Osteocyte (in vitro differentiated cells): ENCODE data around the gene LRRC1. TPM values are rescaled to one million over a fixed set of nuclear protein-coding genes. Genes with fewer than 3 reads are reported as not detected.
A peak's percentile ranks its signal among the peaks of the same experiment; 100 is the strongest.

Source experiments
- DNase-seq: peaks from one replicate; pipeline ENCODE4 v3.0.0; 2021; ENCODE audit warnings: mixed read lengths; ENCODE audit not compliant: unreplicated experiment; ENCODE audit errors: extremely low spot score
- H3K27ac Mint-ChIP-seq: one replicate; pipeline ENCODE4 v1.8.0; 2021; ENCODE audit warnings: mild to moderate bottlenecking, mixed read lengths; ENCODE audit not compliant: unreplicated experiment
- H3K27me3 Mint-ChIP-seq: one replicate; pipeline ENCODE4 v1.8.0; 2021; ENCODE audit warnings: mixed read lengths; ENCODE audit not compliant: unreplicated experiment
- H3K36me3 Mint-ChIP-seq: one replicate; pipeline ENCODE4 v1.8.0; 2021; ENCODE audit warnings: mixed read lengths; ENCODE audit not compliant: unreplicated experiment
- H3K4me1 Mint-ChIP-seq: one replicate; pipeline ENCODE4 v1.8.0; 2021; ENCODE audit warnings: mixed read lengths; ENCODE audit not compliant: unreplicated experiment
- H3K4me3 Mint-ChIP-seq: one replicate; pipeline ENCODE4 v1.8.0; 2021; ENCODE audit warnings: mild to moderate bottlenecking, moderate library complexity, mixed read lengths; ENCODE audit not compliant: unreplicated experiment
- H3K9me3 Mint-ChIP-seq: one replicate; pipeline ENCODE4 v1.8.0; 2021; ENCODE audit warnings: mixed read lengths; ENCODE audit not compliant: unreplicated experiment
- total RNA-seq: library from RNA; stranded (reverse); gene quantifications from 2 replicates; pipeline ENCODE4 v1.2.1, GENCODE V29; 2021
- TF ChIP-seq, protein P1 (sequence below): fragments of 200-600 bp; sonication (generic); IDR thresholded peaks from 2 replicates; pipeline ENCODE4 v1.5.0; 2021; ENCODE audit warnings: antibody characterized with exemption, mild to moderate bottlenecking, moderate library complexity

The LRRC1 gene
- total RNA-seq, 1 donor from 2014 or later, result 7.4 TPM

DNA sequence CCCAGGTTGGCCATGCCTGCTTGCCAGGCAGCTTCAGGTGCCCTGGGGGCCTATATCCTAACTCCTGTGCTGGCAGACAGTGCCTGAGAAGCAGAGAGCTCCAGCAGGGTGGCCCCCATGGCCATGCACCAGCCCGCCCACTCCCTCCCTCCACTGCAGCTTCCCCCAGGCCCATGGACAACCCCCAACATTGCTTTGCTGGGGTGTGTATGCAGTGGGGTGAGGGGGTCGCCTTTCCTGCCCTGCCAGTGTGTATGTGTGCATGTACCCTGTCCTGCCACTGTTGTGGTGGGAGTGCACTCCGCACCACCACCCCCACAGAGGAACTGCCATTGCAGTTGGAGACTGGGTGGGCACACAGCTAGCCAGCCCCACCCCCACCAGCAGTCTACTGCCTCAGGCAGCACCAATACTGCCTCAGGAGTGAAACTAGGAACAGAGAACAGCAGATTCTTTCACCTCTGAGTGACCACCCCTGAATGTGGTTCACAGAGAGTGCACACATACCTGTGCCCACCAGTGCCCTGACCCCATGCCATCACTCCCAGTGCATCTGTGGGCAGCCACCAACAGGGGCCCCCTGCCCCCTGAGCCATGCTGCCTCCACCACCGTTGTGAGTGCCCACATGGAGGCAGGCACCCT lies 151.1 kb downstream of the LRRC1 start:
- peaks cover 29% of the 10 kb centered on the region for H3K9me3 Mint-ChIP-seq
- peaks cover 24% of the 10 kb centered on the region for H3K4me1 Mint-ChIP-seq
- peaks cover 3% of the 10 kb centered on the region for H3K36me3 Mint-ChIP-seq
- DNase-seq, result no peak
- peaks cover 2% of the 10 kb centered on the region for H3K27me3 Mint-ChIP-seq
- H3K27ac Mint-ChIP-seq, result no peak overlapping the region
- no peak overlapping the region for H3K4me3 Mint-ChIP-seq
- TF ChIP-seq, protein P1, sequence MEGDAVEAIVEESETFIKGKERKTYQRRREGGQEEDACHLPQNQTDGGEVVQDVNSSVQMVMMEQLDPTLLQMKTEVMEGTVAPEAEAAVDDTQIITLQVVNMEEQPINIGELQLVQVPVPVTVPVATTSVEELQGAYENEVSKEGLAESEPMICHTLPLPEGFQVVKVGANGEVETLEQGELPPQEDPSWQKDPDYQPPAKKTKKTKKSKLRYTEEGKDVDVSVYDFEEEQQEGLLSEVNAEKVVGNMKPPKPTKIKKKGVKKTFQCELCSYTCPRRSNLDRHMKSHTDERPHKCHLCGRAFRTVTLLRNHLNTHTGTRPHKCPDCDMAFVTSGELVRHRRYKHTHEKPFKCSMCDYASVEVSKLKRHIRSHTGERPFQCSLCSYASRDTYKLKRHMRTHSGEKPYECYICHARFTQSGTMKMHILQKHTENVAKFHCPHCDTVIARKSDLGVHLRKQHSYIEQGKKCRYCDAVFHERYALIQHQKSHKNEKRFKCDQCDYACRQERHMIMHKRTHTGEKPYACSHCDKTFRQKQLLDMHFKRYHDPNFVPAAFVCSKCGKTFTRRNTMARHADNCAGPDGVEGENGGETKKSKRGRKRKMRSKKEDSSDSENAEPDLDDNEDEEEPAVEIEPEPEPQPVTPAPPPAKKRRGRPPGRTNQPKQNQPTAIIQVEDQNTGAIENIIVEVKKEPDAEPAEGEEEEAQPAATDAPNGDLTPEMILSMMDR, result no peak

DNA sequence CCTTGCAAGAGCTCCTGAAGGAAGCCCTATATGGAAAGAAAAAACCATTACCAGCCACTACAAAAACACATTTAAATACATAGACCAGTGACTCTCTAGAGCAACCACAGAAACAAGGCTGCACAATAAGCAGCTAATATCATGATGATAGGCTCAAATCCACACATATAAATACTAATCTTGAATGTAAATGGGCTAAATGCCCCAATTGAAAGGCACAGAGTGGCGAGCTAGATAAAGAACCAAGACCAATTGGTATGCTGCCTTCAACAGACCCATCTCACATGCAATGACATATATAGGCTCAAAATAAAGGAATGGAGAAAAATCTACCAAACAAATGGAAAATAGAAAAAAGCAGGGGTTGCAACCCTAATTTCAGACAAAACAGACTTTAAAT lies 153.0 kb downstream of the LRRC1 start:
- H3K9me3 Mint-ChIP-seq, result peaks cover 34% of the 10 kb centered on the region
- peaks cover 2% of the 10 kb centered on the region for H3K27me3 Mint-ChIP-seq
- no peak overlapping the region for H3K4me3 Mint-ChIP-seq
- TF ChIP-seq, protein P1, result no peak
- peaks cover 19% of the 10 kb centered on the region for H3K4me1 Mint-ChIP-seq
- no peak overlapping the region for H3K27ac Mint-ChIP-seq
- H3K36me3 Mint-ChIP-seq, result peaks cover 3% of the 10 kb centered on the region
- DNase-seq, result no peak

DNA sequence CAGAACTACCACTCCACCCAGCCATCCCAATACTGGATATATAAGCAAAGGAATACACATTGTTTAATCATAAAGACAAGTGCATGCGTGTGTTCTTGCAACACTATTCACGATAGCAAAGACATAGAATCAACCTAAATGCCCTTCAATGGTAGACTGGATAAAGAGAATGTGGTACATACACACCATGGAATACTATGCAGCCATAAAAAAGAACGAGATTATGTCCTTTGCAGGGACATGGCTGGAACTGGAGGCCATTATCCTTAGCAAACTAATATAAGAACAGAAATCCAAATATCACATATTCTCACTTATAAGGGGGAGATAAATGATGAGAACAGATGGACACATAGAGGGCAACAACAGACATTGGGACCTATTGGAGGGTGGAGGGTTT lies 156.6 kb downstream of the LRRC1 start:
- Mint-ChIP-seq H3K27ac (no peak overlapping the region), H3K9me3 (peaks cover 34% of the 10 kb centered on the region), H3K36me3 (peaks cover 3% of the 10 kb centered on the region), H3K4me1 (peaks cover 3% of the 10 kb centered on the region), H3K4me3 (no peak overlapping the region), H3K27me3 (peaks cover 5% of the 10 kb centered on the region)
- TF ChIP-seq, protein P1, result no peak
- DNase-seq, result no peak

DNA sequence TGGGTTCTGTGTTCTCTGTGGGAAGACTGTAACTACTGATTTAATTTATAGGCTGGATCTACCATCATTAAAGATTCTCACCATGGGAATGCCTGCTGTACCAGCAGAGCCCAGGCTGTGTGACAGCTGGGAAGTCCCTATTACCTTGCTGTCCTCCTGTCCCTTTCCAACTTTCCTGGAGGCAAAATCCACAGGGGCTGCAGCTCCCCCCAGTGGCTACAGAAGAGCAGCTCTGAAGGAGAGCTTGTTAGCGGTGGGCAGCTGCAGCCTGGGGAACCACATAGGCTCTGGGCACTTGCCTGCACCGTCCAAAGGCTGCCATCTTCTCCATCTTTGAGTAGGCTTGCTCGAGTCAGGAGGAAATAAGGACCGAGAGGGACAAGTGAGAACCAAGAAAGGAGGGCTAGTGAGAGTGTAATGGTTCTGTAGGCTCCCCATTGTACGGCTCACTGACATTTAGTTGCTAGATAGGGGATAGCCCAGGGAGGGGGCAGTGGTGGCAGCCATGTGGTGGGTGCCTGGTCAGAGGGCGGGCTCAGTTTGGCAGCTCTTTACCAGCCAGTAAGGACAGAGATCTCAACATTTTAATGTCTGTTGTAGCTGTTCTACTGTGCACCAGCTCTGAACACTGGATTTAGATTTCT lies 161.4 kb downstream of the LRRC1 start:
- H3K27me3 Mint-ChIP-seq, result peaks cover 9% of the 10 kb centered on the region
- H3K4me1 Mint-ChIP-seq, result peaks cover 3% of the 10 kb centered on the region
- H3K4me3 Mint-ChIP-seq, result no peak overlapping the region
- TF ChIP-seq, protein P1, result peak; percentile 80
- no peaks in the 10 kb centered on the region for H3K36me3 Mint-ChIP-seq
- no peak for DNase-seq
- H3K27ac Mint-ChIP-seq, result no peak overlapping the region
- peaks cover 3% of the 10 kb centered on the region for H3K9me3 Mint-ChIP-seq

DNA sequence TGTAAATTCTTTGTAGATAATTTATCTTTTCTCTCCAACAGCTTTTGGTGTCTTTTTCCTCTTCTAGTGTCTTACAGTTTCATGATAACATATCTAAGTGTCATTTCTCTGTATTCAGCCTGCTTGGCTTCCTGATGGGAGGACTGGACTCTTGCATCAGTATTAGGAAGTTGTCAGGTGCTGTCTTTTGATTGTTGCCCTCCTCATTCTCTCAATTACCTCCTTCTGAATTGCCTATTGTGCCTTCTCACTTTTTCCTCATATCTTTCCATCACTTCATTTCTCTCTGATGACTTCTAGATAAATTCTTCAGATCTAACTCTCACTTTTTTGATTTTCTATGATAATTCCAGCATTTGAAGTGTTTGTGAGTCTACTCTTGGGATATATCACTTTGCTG lies 162.0 kb downstream of the LRRC1 start:
- no peak for DNase-seq
- Mint-ChIP-seq H3K27me3 (peaks cover 9% of the 10 kb centered on the region), H3K4me3 (no peak overlapping the region), H3K4me1 (peaks cover 5% of the 10 kb centered on the region), H3K27ac (no peak overlapping the region), H3K9me3 (no peaks in the 10 kb centered on the region), H3K36me3 (no peaks in the 10 kb centered on the region)
- TF ChIP-seq, protein P1, result no peak
